Chondrocyte (in vitro differentiated cells): ENCODE results near the gene FH. TPM values are rescaled to one million over a fixed set of nuclear protein-coding genes. Genes with fewer than 3 reads are reported as not detected.

ENCODE experiments used
- DNase-seq: peaks from one replicate; pipeline ENCODE4 v3.0.0; 2021; ENCODE audit warnings: mixed read lengths, low spot score
- H3K27ac Mint-ChIP-seq: one replicate; pipeline ENCODE4 v1.8.0; 2021; ENCODE audit warnings: mild to moderate bottlenecking, moderate library complexity, mixed read lengths; ENCODE audit not compliant: unreplicated experiment
- H3K27me3 Mint-ChIP-seq: 2 replicates; pipeline ENCODE4 v1.8.0; 2021; ENCODE audit warnings: low read depth, mixed read lengths
- H3K36me3 Mint-ChIP-seq: 2 replicates; pipeline ENCODE4 v1.8.0; 2021; ENCODE audit warnings: low read depth, mixed read lengths
- H3K4me1 Mint-ChIP-seq: 2 replicates; pipeline ENCODE4 v1.8.0; 2021; ENCODE audit warnings: low read depth, mild to moderate bottlenecking, mixed read lengths
- H3K4me3 Mint-ChIP-seq: one replicate; pipeline ENCODE4 v1.8.0; 2021; ENCODE audit warnings: mild to moderate bottlenecking, moderate library complexity, mixed read lengths; ENCODE audit not compliant: unreplicated experiment
- H3K9me3 Mint-ChIP-seq: 2 replicates; pipeline ENCODE4 v1.8.0; 2021; ENCODE audit warnings: low read depth, mixed read lengths
- CTCF ChIP-seq: fragments of 200-600 bp; sonication (generic); IDR thresholded peaks from 2 replicates; pipeline ENCODE4 v1.5.0; 2021; ENCODE audit warnings: antibody characterized with exemption, mild to moderate bottlenecking, moderate library complexity
- total RNA-seq: library from RNA; stranded (reverse); gene quantifications from 3 replicates; pipeline ENCODE4 v1.2.1, GENCODE V29; 2021

FH gene
- total RNA-seq, 1 donor from 2014 or later = 57.9 TPM

- Mint-ChIP-seq H3K4me1 (peaks cover 14% of the 10 kb centered on the region), H3K36me3 (peaks cover 34% of the 10 kb centered on the region), H3K27me3 (no peaks in the 10 kb centered on the region), H3K9me3 (no peaks in the 10 kb centered on the region), H3K4me3 (no peak overlapping the region), H3K27ac (no peak overlapping the region)
- TF ChIP-seq CTCF = peak; percentile 91
- no peak for DNase-seq
These were observed 19.6 kb downstream of the FH start for GRCh38 chr1:241499910-241500309.

DNA sequence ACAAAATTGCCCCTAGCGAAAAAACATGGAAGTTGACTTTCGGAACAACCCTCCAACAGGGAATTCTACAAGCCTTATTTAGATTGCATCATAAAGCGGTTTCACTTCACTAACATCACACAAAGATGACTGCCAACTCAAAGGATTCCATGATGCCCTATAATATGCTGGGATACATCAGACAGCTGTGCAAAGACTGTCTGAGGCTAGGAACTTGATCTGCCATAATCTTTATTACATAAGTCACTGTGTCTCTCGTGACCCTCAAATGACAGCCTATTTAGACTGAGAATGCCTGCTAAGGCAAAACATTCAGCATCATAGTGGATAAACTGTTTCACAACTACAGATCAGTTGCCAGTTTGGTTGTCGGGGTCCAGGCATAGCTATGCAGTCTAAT, 23.8 kb downstream of the FH start:
- Mint-ChIP-seq H3K9me3 (no peaks in the 10 kb centered on the region), H3K27me3 (no peaks in the 10 kb centered on the region), H3K27ac (no peak overlapping the region), H3K4me3 (no peak overlapping the region), H3K36me3 (peaks cover 24% of the 10 kb centered on the region), H3K4me1 (peaks cover 3% of the 10 kb centered on the region)
- DNase-seq = no peak
- TF ChIP-seq CTCF = no peak

DNA sequence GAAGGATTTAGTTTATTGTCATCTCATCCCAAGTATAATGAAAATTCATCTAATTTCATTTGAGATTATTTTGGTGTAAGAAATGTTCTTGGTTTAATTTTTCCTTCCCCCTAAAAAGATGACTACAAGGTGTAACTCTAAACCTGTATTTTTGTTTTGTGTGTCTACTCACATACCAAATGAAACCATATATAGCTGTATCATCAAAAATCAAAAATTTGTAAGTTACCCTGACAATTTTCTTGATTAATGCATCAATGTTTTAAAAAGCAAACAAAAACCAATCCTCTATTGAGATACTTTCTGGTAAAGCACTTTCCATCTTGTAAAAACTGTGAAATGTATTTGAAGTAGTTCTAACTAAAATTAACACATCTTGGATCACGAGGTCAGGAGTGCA, 30.8 kb downstream of the FH start:
- Mint-ChIP-seq H3K9me3 (peaks cover 5% of the 10 kb centered on the region), H3K4me1 (peaks cover 11% of the 10 kb centered on the region), H3K27ac (no peak overlapping the region), H3K36me3 (no peaks in the 10 kb centered on the region), H3K4me3 (no peak overlapping the region), H3K27me3 (no peaks in the 10 kb centered on the region)
- TF ChIP-seq CTCF = no peak
- no peak for DNase-seq

GRCh38 chr1:241485554-241485992, 34.0 kb downstream of the FH start:
- Mint-ChIP-seq H3K36me3 (no peaks in the 10 kb centered on the region), H3K4me3 (no peak overlapping the region), H3K27me3 (no peaks in the 10 kb centered on the region), H3K4me1 (peaks cover 34% of the 10 kb centered on the region), H3K27ac (no peak overlapping the region), H3K9me3 (peaks cover 5% of the 10 kb centered on the region)
- DNase-seq = no peak
- TF ChIP-seq CTCF = peak; percentile 73

GRCh38 chr1:241485145-241485544, 34.4 kb downstream of the FH start:
- no peak overlapping the region for H3K27ac Mint-ChIP-seq
- TF ChIP-seq CTCF = no peak
- no peak for DNase-seq

More at GRCh38 chr1:241485145-241485544, 34.4 kb downstream of the FH start:
- no peak overlapping the region for H3K4me3 Mint-ChIP-seq
- peaks cover 5% of the 10 kb centered on the region for H3K9me3 Mint-ChIP-seq
- peaks cover 34% of the 10 kb centered on the region for H3K4me1 Mint-ChIP-seq
- H3K27me3 Mint-ChIP-seq = no peaks in the 10 kb centered on the region
- H3K36me3 Mint-ChIP-seq = no peaks in the 10 kb centered on the region
